PC-3 (cell line): ENCODE results near the gene RFTN2. TPM values are rescaled to one million over a fixed set of nuclear protein-coding genes. Genes with fewer than 3 reads are reported as not detected.

Source experiments
- ATAC-seq: fragments of 200-7000 bp; cut with Tn5 transposase; 2 replicates; pipeline ENCODE4 v1.9.1; 2020; ENCODE audit warnings: mild to moderate bottlenecking, moderate library complexity
- BruUV-seq: library from RNA; stranded (reverse); fragments of 400-500 nt; replicated peaks from 2 replicates; lab custom pipeline; 2021; lab: Mats Ljungman, UMichigan
- CTCF ChIA-PET: fragments of 300-600 bp; sonication (Branson Sonifier 250); formaldehyde crosslinking; loops from one replicate; lab custom pipeline; 2022; ENCODE audit warnings: antibody characterized with exemption; lab: Charles Lee
- POLR2A ChIA-PET: fragments of 300-600 bp; sonication (Branson Sonifier 250); formaldehyde crosslinking; loops from one replicate; lab custom pipeline; 2022; ENCODE audit warnings: antibody characterized with exemption; ENCODE audit not compliant: unreplicated experiment; lab: Charles Lee
- DNase-seq: peaks from one replicate; pipeline ENCODE4 v3.0.0-alpha.2; 2015
- H2AFZ ChIP-seq: fragments of 300-600 bp; sonication (generic); 2 replicates; pipeline ENCODE4 v1.6.0; 2016; ENCODE audit warnings: antibody characterized with exemption, low read length
- H3F3A ChIP-seq: fragments of 300-600 bp; sonication (generic); one replicate; pipeline ENCODE4 v1.6.0; 2017; ENCODE audit warnings: antibody characterized with exemption, low read length, control low read depth, mild to moderate bottlenecking; ENCODE audit not compliant: unreplicated experiment
- H3K27ac ChIP-seq: fragments of 300-600 bp; sonication (generic); 2 replicates; pipeline ENCODE4 v1.5.1; 2016; ENCODE audit warnings: mild to moderate bottlenecking, low read length
- H3K27me3 ChIP-seq: fragments of 300-600 bp; sonication (generic); 2 replicates; pipeline ENCODE4 v1.6.1; 2016; ENCODE audit warnings: low read length, mixed read lengths
- H3K36me3 ChIP-seq: fragments of 300-600 bp; sonication (generic); 2 replicates; pipeline ENCODE4 v1.6.1; 2016; ENCODE audit warnings: low read depth, mixed run types, low read length, mixed read lengths
- H3K4me1 ChIP-seq: fragments of 300-600 bp; sonication (generic); 2 replicates; pipeline ENCODE4 v1.5.1; 2016; ENCODE audit warnings: low read length; ENCODE audit not compliant: insufficient read depth
- H3K4me2 ChIP-seq: fragments of 300-600 bp; sonication (generic); 2 replicates; pipeline ENCODE4 v1.6.0; 2016; ENCODE audit warnings: low read length
- H3K4me3 ChIP-seq: fragments of 300-600 bp; sonication (generic); 2 replicates; pipeline ENCODE4 v1.5.1; 2016; ENCODE audit warnings: mild to moderate bottlenecking, low read length, mixed read lengths
- H3K79me2 ChIP-seq: fragments of 300-600 bp; sonication (generic); 2 replicates; pipeline ENCODE4 v1.6.1; 2017; ENCODE audit warnings: low read length, mixed read lengths
- H3K9ac ChIP-seq: fragments of 300-600 bp; sonication (generic); 2 replicates; pipeline ENCODE4 v1.6.0; 2016; ENCODE audit warnings: mild to moderate bottlenecking, low read length
- H3K9me2 ChIP-seq: fragments of 300-600 bp; sonication (generic); replicated peaks from 2 replicates; pipeline ENCODE4 v1.6.1; 2016; ENCODE audit warnings: mixed run types, low read length, mixed read lengths
- H3K9me3 ChIP-seq: fragments of 300-600 bp; sonication (generic); 2 replicates; pipeline ENCODE4 v1.6.1; 2016; ENCODE audit warnings: low read length, mixed read lengths
- H4K20me1 ChIP-seq: fragments of 300-600 bp; sonication (generic); 2 replicates; pipeline ENCODE4 v1.6.1; 2016; ENCODE audit warnings: low read length, mixed read lengths
- CTCF ChIP-seq: fragments of 300-600 bp; sonication (generic); conservative IDR thresholded peaks from 2 replicates; pipeline ENCODE4 v1.5.1; 2017; ENCODE audit warnings: antibody characterized with exemption, low read depth, mild to moderate bottlenecking, low read length
- EZH2 ChIP-seq: fragments of 300-600 bp; sonication (generic); IDR thresholded peaks from one replicate; pipeline ENCODE4 v1.6.1; 2017; ENCODE audit warnings: antibody characterized with exemption, mild to moderate bottlenecking, low read length; ENCODE audit not compliant: unreplicated experiment
- EZH2phosphoT487 ChIP-seq: fragments of 300-600 bp; sonication (generic); IDR thresholded peaks from 2 replicates; pipeline ENCODE4 v1.6.1; 2018; ENCODE audit warnings: mild to moderate bottlenecking, antibody characterized with exemption, low read length, borderline replicate concordance
- intact Hi-C: fragments of 100-400 bp; cut with micrococcal nuclease; formaldehyde crosslinking; loops from 2 replicates; pipeline ENCODE4 v1.9.0; 2023
- total RNA-seq: library from RNA; depleted of rRNA; stranded (reverse); fragments of >200 nt; gene quantifications from 2 replicates; pipeline ENCODE4 v1.2.3, GENCODE V29; 2014

The RFTN2 gene
- total RNA-seq, 1 experiment from 2014 or later = 0.07 TPM

- ChIA-PET POLR2A (no interaction called here), CTCF (interaction anchor here (0.5 kb wide), 1 partner anchor 934 kb away, joined by 3 read pairs; no protein-coding TSS in a partner anchor)
- Histone ChIP-seq H3K4me1 (peaks cover 14% of the 10 kb centered on the region), H3K4me3 (peak overlapping the region; percentile 91), H4K20me1 (peaks cover 42% of the 10 kb centered on the region), H3K4me2 (peak overlapping the region; percentile 99), H3K27me3 (no peaks in the 10 kb centered on the region), H3K9ac (peak overlapping the region; percentile 89), H3K36me3 (peaks cover 12% of the 10 kb centered on the region), H3K9me3 (no peaks in the 10 kb centered on the region), H3K9me2 (no peaks in the 10 kb centered on the region), H2AFZ (no peak overlapping the region), H3K27ac (no peak overlapping the region), H3K79me2 (peaks cover 63% of the 10 kb centered on the region), H3F3A (no peaks in the 10 kb centered on the region)
- TF ChIP-seq EZH2phosphoT487 (no peak), EZH2 (no peak), CTCF (no peak)
- no TSS peak for BruUV-seq
- ATAC-seq (peak; percentile 2; the same call in 1 of the 2 replicates), DNase-seq (no peak)
- intact Hi-C loops = loop anchor here (1.0 to 10.0 kb wide), 6 partner anchors 71 to 550 kb away; partner anchors contain the start of genes MOB4 and SF3B1
Measured at GRCh38 chr2:197706839-197707207, 31.4 kb upstream of the RFTN2 start.

GRCh38 chr2:197705912-197706838, 30.8 kb upstream of the RFTN2 start:
- no TSS peak for BruUV-seq

More at GRCh38 chr2:197705912-197706838, 30.8 kb upstream of the RFTN2 start:
- H4K20me1 ChIP-seq = peaks cover 42% of the 10 kb centered on the region
- peak; percentile 17 for DNase-seq
- H3K27me3 ChIP-seq = no peaks in the 10 kb centered on the region
- H3F3A ChIP-seq = no peaks in the 10 kb centered on the region
- POLR2A ChIA-PET = no interaction called here
- H3K36me3 ChIP-seq = peaks cover 6% of the 10 kb centered on the region; the same call in 1 of the 2 replicates
- H3K9me3 ChIP-seq = no peaks in the 10 kb centered on the region
- no peaks in the 10 kb centered on the region for H3K9me2 ChIP-seq
- TF ChIP-seq EZH2phosphoT487 = no peak
- no peak for TF ChIP-seq EZH2
- no peak for TF ChIP-seq CTCF
- CTCF ChIA-PET = interaction anchor here (0.5 kb wide), 1 partner anchor 934 kb away, joined by 3 read pairs; no protein-coding TSS in a partner anchor
- H3K27ac ChIP-seq = no peak overlapping the region; the same call in 1 of the 2 replicates
- H2AFZ ChIP-seq = peak overlapping the region; percentile 84
- peak overlapping the region; percentile 91 for H3K4me3 ChIP-seq
- peak overlapping the region; percentile 99 for H3K4me2 ChIP-seq
- intact Hi-C loops = loop anchor here (1.0 to 10.0 kb wide), 5 partner anchors 94 to 549 kb away; partner anchors contain the start of genes MOB4 and SF3B1
- peak overlapping the region; percentile 89 for H3K9ac ChIP-seq
- peak; percentile 8 for ATAC-seq
- peaks cover 14% of the 10 kb centered on the region for H3K4me1 ChIP-seq
- peaks cover 57% of the 10 kb centered on the region for H3K79me2 ChIP-seq
